Transverse colon (tissue), 4 donors: ENCODE measurements around the gene ACTRT2. TPM values are rescaled to one million over a fixed set of nuclear protein-coding genes. Genes with fewer than 3 reads are reported as not detected.

ENCODE experiments used
- DNase-seq: peaks from one replicate; pipeline ENCODE4 v3.0.0-alpha.2; 2019
- H3K27ac ChIP-seq, 4 donors: fragments of 200-600 bp; sonication (generic); 2 replicates each; pipeline ENCODE4 v1.5.1; 2016 to 2018; ENCODE audit warnings: inconsistent platforms in 4 of 4
- H3K27me3 ChIP-seq: fragments of 200-600 bp; sonication (generic); 2 replicates; pipeline ENCODE4 v1.5.1; 2017; ENCODE audit warnings: inconsistent platforms
- H3K36me3 ChIP-seq, 4 donors: fragments of 200-600 bp; sonication (generic); 2 replicates each; pipeline ENCODE4 v1.5.1; 2017 to 2019; ENCODE audit warnings: inconsistent platforms in 4 of 4
- H3K4me1 ChIP-seq, 4 donors: fragments of 200-600 bp; sonication (generic); 2 replicates each; pipeline ENCODE4 v1.5.1; 2017 to 2020; ENCODE audit warnings: inconsistent platforms in 4 of 4
- H3K4me3 ChIP-seq, 4 donors: fragments of 200-600 bp; sonication (generic); 1 replicate in 1 of 4; 2 replicates in 3 of 4; pipeline versions ENCODE4 v1.5.1 to v1.6.1; 2017 to 2019; ENCODE audit warnings: inconsistent platforms in 4 of 4
- H3K9me3 ChIP-seq, 2 donors: fragments of 200-600 bp; sonication (generic); 2 replicates each; pipeline ENCODE4 v1.5.1; 2017 to 2019; ENCODE audit warnings: inconsistent platforms in 2 of 2
- CTCF ChIP-seq, 5 experiments: fragments of 200-600 bp in 3 of 5; fragments of 450-650 bp in 2 of 5; sonication (generic) in 3 of 5; IDR thresholded peaks; 1 replicate in 2 of 5; 2 replicates in 3 of 5; pipeline ENCODE4 v1.5.1; 2016 to 2017; ENCODE audit warnings: antibody characterized with exemption in 5 of 5, inconsistent platforms in 3 of 5, mild to moderate bottlenecking in 2 of 5, moderate library complexity in 1 of 5
- EP300 ChIP-seq: sonication (generic); formaldehyde crosslinking; IDR thresholded peaks from one replicate; pipeline ENCODE4 v1.6.1; 2017; ENCODE audit warnings: antibody characterized with exemption, low read depth
- POLR2A ChIP-seq: fragments of 450-650 bp; IDR thresholded peaks from one replicate; pipeline ENCODE4 v1.6.1; 2016; ENCODE audit warnings: antibody characterized with exemption, mild to moderate bottlenecking, moderate library complexity
- POLR2AphosphoS5 ChIP-seq, 3 donors: sonication (generic); formaldehyde crosslinking; IDR thresholded peaks; one replicate each; pipeline ENCODE4 v1.6.1; 2016; ENCODE audit warnings: antibody characterized with exemption in 3 of 3
- WGBS, 2 donors: methylation state at CpG; one replicate each; pipeline ENCODE4 v1.1.5; 2018; ENCODE audit warnings: low coverage in 1 of 2; 5-methylcytosine and 5-hydroxymethylcytosine counted together
- in situ Hi-C, 4 donors: fragments of 200-750 bp; cut with MboI; loops; one replicate each; pipeline versions ENCODE4 v1.15.0 to v1.15.1; 2017; ENCODE audit warnings: low sequenced_read_pairs in 3 of 4, low pct_ligation_motif_present in 1 of 4, low pct_unique_long_range_greater_than_20kb in 1 of 4
- intact Hi-C: fragments of 100-400 bp; cut with DNase I; formaldehyde crosslinking; loops from one replicate; pipeline ENCODE4 v1.15.1; 2023; ENCODE audit warnings: low total_unique reads
- total RNA-seq, 4 donors: library from RNA; depleted of rRNA; stranded (reverse); fragments of >200 nt; gene quantifications; one replicate each; pipeline ENCODE4 v1.1.0, GENCODE V29; 2016

The ACTRT2 gene
- total RNA-seq, 4 donors from 2014 or later, result not detected

GRCh38 chr1:2989185-2989584 is 32.1 kb upstream of the ACTRT2 start:
- Histone ChIP-seq H3K9me3 (peaks cover 0 to 4% of the 10 kb centered on the region in 2 donors), H3K4me1 (no peaks in the 10 kb centered on the region), H3K4me3 (no peak overlapping the region), H3K27me3 (peaks cover 11% of the 10 kb centered on the region), H3K36me3 (no peaks in the 10 kb centered on the region), H3K27ac (no peak overlapping the region)
- no peak for DNase-seq
- TF ChIP-seq POLR2AphosphoS5 (IDR thresholded peaks at IDR 0.05) (no peak), POLR2A (no peak), EP300 (no peak), CTCF (IDR thresholded peaks at IDR 0.05) (no peak)
- intact Hi-C loops (no loop called here), in situ Hi-C loops (no loop called here)
- WGBS, 2 donors, result 82 to 92% methylated on average over 2 of the region's 2 CpGs

GRCh38 chr1:2989976-2990375 is 31.3 kb upstream of the ACTRT2 start:
- Histone ChIP-seq H3K36me3 (no peaks in the 10 kb centered on the region), H3K9me3 (peaks cover 6 to 11% of the 10 kb centered on the region in 2 donors), H3K4me3 (no peak overlapping the region), H3K27ac (no peak overlapping the region), H3K4me1 (no peaks in the 10 kb centered on the region), H3K27me3 (peaks cover 11% of the 10 kb centered on the region)
- 92% methylated on average over 7 of the region's 7 CpGs; no CpG with 5 or more reads in 1 of the 2 donors for WGBS, 2 donors
- in situ Hi-C loops, result no loop called here
- no peak for DNase-seq
- TF ChIP-seq POLR2AphosphoS5 (IDR thresholded peaks at IDR 0.05), result no peak
- TF ChIP-seq CTCF (IDR thresholded peaks at IDR 0.05), result no peak
- TF ChIP-seq POLR2A, result no peak
- TF ChIP-seq EP300, result no peak
- intact Hi-C loops, result no loop called here

- no peaks in the 10 kb centered on the region for H3K36me3 ChIP-seq
- TF ChIP-seq EP300, result no peak
- no peak for TF ChIP-seq CTCF (IDR thresholded peaks at IDR 0.05)
- TF ChIP-seq POLR2AphosphoS5 (IDR thresholded peaks at IDR 0.05), result no peak
- no peak for TF ChIP-seq POLR2A
- in situ Hi-C loops, result no loop called here
- no peak overlapping the region for H3K27ac ChIP-seq
- no peaks in the 10 kb centered on the region for H3K4me1 ChIP-seq
- H3K9me3 ChIP-seq, result peaks cover 6 to 11% of the 10 kb centered on the region in 2 donors
- H3K27me3 ChIP-seq, result peaks cover 11% of the 10 kb centered on the region
- H3K4me3 ChIP-seq, result no peak overlapping the region
- 90% methylated on average over 20 of the region's 20 CpGs; no CpG with 5 or more reads in 1 of the 2 donors for WGBS, 2 donors
- DNase-seq, result no peak
- intact Hi-C loops, result no loop called here
These were observed 30.7 kb upstream of the ACTRT2 start for GRCh38 chr1:2990376-2991115.

- Histone ChIP-seq H3K4me3 (no peak overlapping the region), H3K9me3 (peaks cover 6 to 11% of the 10 kb centered on the region in 2 donors), H3K27ac (no peak overlapping the region), H3K36me3 (no peaks in the 10 kb centered on the region), H3K4me1 (no peaks in the 10 kb centered on the region), H3K27me3 (peaks cover 11% of the 10 kb centered on the region)
- intact Hi-C loops (no loop called here), in situ Hi-C loops (no loop called here)
- TF ChIP-seq POLR2A, result no peak
- TF ChIP-seq POLR2AphosphoS5 (IDR thresholded peaks at IDR 0.05), result no peak
- no peak for TF ChIP-seq EP300
- no peak for TF ChIP-seq CTCF (IDR thresholded peaks at IDR 0.05)
- no peak for DNase-seq
- 78 to 86% methylated on average over 7 to 18 of the region's 18 CpGs for WGBS, 2 donors
These were observed 29.3 kb upstream of the ACTRT2 start for GRCh38 chr1:2991753-2992495.
